ENCODE results near the gene OGFRL1. TPM values are rescaled to one million over a fixed set of nuclear protein-coding genes. Genes with fewer than 3 reads are reported as not detected.

Gene OGFRL1
- total RNA-seq, 1 experiment from 2014 or later, result 10.3 TPM

DNA sequence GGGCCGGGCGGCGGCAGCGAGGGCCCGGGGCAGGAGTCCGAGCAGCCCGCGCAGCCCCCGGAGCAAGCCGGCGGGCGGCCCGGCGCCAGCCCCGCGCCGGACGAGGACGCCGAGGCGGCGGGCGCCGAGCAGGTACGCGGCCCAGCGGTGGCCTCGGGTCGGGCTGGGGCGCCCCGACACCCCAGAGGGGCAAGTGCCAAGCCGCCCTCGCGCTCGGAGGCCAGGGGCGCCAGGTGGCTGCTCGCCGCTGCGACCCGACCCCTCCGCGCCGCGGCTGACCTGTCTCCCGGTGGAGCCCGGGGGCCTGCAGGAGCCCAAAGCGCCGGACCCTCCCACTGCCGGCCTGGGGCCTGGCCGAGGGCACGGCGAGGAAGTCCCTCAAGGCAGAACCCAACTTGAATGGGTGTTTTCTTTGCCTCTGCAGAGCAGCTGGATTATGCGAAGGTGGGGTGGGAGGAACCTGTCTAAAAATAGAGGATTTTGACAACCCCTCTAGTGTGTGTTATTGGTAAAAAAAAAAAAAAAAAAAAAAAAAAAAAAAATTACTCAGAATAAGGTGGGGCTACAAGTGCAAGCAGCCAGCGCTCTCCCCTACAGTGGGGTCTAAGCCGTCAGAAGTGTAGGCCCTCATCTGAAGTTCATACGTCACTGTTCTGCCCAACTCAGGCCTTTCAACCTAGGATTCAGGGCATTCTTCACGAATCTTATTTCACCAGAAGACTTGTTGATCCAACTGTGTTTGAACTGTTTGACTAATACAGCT lies 609 bp downstream of the OGFRL1 start:
- intact Hi-C loops (cut with micrococcal nuclease), result no loop called here
- Histone ChIP-seq H3K27me3 (ENCODE audit: insufficient read depth, low read length) (no peaks in the 10 kb centered on the region), H3K9ac (ENCODE audit: low read length) (peak overlapping the region; percentile 69), H3K4me1 (ENCODE audit: control insufficient read depth in 1 of 2, insufficient read depth in 2 of 2, low read length in 2 of 2) (peaks cover 13 to 29% of the 10 kb centered on the region in 2 experiments; a peak in 3 of 4 replicates), H3K4me2 (ENCODE audit: low read length) (peak overlapping the region; percentile 91), H4K20me1 (ENCODE audit: insufficient read depth) (no peaks in the 10 kb centered on the region), H3K79me2 (ENCODE audit: insufficient read depth, low read length) (peaks cover 3% of the 10 kb centered on the region; the same call in 1 of the 2 replicates), H3K36me3 (ENCODE audit: control insufficient read depth in 1 of 2, insufficient read depth in 2 of 2, low read length in 2 of 2) (no peaks in the 10 kb centered on the region), H3K27ac (ENCODE audit: low read depth, low read length) (peak overlapping the region; percentile 76; the same call in 1 of the 2 replicates), H2AFZ (ENCODE audit: low read depth, low read length, poor library complexity, severe bottlenecking) (no peak overlapping the region), H3K9me2 (ENCODE audit: insufficient read depth) (no peaks in the 10 kb centered on the region), H3K4me3 (replicated peaks in 1 of 2; ENCODE audit: low read depth in 1 of 2, low read length in 2 of 2) (peak overlapping the region; percentile 65 to 75), H3K9me3 (ENCODE audit: control insufficient read depth in 1 of 2, insufficient read depth in 1 of 2, low read depth in 1 of 2, low read length in 2 of 2) (no peaks in the 10 kb centered on the region)
- ChIA-PET RAD21 (ENCODE audit: low non-redundant PET in 1 of 2, low total read pairs in 2 of 2, uncharacterized antibody in 2 of 2, unreplicated experiment in 2 of 2) (no interaction called here), POLR2A (no interaction called here), CTCF (no interaction called here)
- TF ChIP-seq EZH2phosphoT487 (IDR thresholded peaks at IDR 0.05; ENCODE audit: borderline replicate concordance), result no peak
- TF ChIP-seq ZFX (IDR thresholded peaks at IDR 0.05), result peak; percentile 94
- TF ChIP-seq SRF (IDR thresholded peaks at IDR 0.05; ENCODE audit: low read depth), result no peak
- TF ChIP-seq, protein P1, sequence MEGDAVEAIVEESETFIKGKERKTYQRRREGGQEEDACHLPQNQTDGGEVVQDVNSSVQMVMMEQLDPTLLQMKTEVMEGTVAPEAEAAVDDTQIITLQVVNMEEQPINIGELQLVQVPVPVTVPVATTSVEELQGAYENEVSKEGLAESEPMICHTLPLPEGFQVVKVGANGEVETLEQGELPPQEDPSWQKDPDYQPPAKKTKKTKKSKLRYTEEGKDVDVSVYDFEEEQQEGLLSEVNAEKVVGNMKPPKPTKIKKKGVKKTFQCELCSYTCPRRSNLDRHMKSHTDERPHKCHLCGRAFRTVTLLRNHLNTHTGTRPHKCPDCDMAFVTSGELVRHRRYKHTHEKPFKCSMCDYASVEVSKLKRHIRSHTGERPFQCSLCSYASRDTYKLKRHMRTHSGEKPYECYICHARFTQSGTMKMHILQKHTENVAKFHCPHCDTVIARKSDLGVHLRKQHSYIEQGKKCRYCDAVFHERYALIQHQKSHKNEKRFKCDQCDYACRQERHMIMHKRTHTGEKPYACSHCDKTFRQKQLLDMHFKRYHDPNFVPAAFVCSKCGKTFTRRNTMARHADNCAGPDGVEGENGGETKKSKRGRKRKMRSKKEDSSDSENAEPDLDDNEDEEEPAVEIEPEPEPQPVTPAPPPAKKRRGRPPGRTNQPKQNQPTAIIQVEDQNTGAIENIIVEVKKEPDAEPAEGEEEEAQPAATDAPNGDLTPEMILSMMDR (IDR thresholded peaks at IDR 0.05 in 2 of 3, conservative IDR thresholded peaks at IDR 0.05 in 1 of 3; ENCODE audit: borderline replicate concordance in 1 of 3, insufficient read depth in 1 of 3, low read depth in 2 of 3, low read length in 2 of 3), result no peak
- TF ChIP-seq ZNF274 (IDR thresholded peaks at IDR 0.05; ENCODE audit: low read depth, low read length), result no peak
- DNase-seq (ENCODE audit: low read depth, low spot score) (no peak), ATAC-seq (peak; percentile 44)
- no TSS peak for BruUV-seq (replicated peaks)

DNA sequence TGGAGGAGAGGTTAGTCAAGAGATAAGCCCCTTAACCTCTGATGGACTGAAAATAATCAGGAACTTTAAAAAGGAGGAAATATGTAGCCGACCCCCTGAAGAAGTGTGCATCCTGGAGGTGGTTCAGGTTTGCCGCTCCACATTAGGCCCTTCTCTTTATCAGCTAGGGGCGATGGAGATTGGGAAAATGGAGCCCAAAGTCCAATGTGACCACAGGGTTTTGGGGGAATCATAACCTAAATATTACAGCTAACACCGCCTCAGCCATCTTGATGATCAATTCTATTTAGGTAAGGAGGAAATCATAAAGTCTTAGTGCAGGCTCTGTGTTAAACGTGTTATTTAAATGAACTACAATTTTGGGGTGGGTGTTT lies 1.2 kb downstream of the OGFRL1 start:
- CTCF ChIA-PET, result no interaction called here
- no peak for ATAC-seq
- intact Hi-C loops (cut with micrococcal nuclease), result no loop called here
- Histone ChIP-seq H3K9me2 (ENCODE audit: insufficient read depth) (no peaks in the 10 kb centered on the region), H3K9me3 (ENCODE audit: control insufficient read depth in 1 of 2, insufficient read depth in 1 of 2, low read depth in 1 of 2, low read length in 2 of 2) (no peaks in the 10 kb centered on the region), H3K36me3 (ENCODE audit: control insufficient read depth in 1 of 2, insufficient read depth in 2 of 2, low read length in 2 of 2) (no peaks in the 10 kb centered on the region), H3K4me2 (ENCODE audit: low read length) (peak overlapping the region; percentile 91), H3K4me3 (replicated peaks in 1 of 2; ENCODE audit: low read depth in 1 of 2, low read length in 2 of 2) (peak overlapping the region; percentile 65 to 75), H2AFZ (ENCODE audit: low read depth, low read length, poor library complexity, severe bottlenecking) (no peak overlapping the region), H3K27me3 (ENCODE audit: insufficient read depth, low read length) (no peaks in the 10 kb centered on the region), H3K4me1 (ENCODE audit: control insufficient read depth in 1 of 2, insufficient read depth in 2 of 2, low read length in 2 of 2) (peaks cover 13 to 33% of the 10 kb centered on the region in 2 experiments; a peak in 3 of 4 replicates), H3K79me2 (ENCODE audit: insufficient read depth, low read length) (peaks cover 3% of the 10 kb centered on the region; the same call in 1 of the 2 replicates), H4K20me1 (ENCODE audit: insufficient read depth) (no peaks in the 10 kb centered on the region), H3K27ac (ENCODE audit: low read depth, low read length) (no peak overlapping the region), H3K9ac (ENCODE audit: low read length) (peak overlapping the region; percentile 69)
- RAD21 ChIA-PET (ENCODE audit: low non-redundant PET in 1 of 2, low total read pairs in 2 of 2, uncharacterized antibody in 2 of 2, unreplicated experiment in 2 of 2), result no interaction called here
- DNase-seq (ENCODE audit: low read depth, low spot score), result no peak
- TSS peak; percentile 49 for BruUV-seq (replicated peaks)
- POLR2A ChIA-PET, result no interaction called here
- no peak for TF ChIP-seq POLR2AphosphoS5 (IDR thresholded peaks at IDR 0.05; ENCODE audit: low read depth, low read length)
- no peak for TF ChIP-seq JUND (IDR thresholded peaks at IDR 0.05)
- TF ChIP-seq TCF7L2 (IDR thresholded peaks at IDR 0.05; ENCODE audit: borderline replicate concordance, extremely low read depth, insufficient read depth, insufficient read length), result no peak
- no peak for TF ChIP-seq ZFX (IDR thresholded peaks at IDR 0.05)
- no peak for TF ChIP-seq CBX3 (IDR thresholded peaks at IDR 0.05; ENCODE audit: low read depth)
- TF ChIP-seq, protein P2, sequence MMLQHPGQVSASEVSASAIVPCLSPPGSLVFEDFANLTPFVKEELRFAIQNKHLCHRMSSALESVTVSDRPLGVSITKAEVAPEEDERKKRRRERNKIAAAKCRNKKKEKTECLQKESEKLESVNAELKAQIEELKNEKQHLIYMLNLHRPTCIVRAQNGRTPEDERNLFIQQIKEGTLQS (IDR thresholded peaks at IDR 0.05), result no peak
- TF ChIP-seq ELF1 (IDR thresholded peaks at IDR 0.05; ENCODE audit: borderline replicate concordance, low read depth), result no peak
- TF ChIP-seq FOSL1 (IDR thresholded peaks at IDR 0.05; ENCODE audit: low read depth), result no peak
- no peak for TF ChIP-seq EZH2phosphoT487 (IDR thresholded peaks at IDR 0.05; ENCODE audit: borderline replicate concordance)
- TF ChIP-seq, protein P3, sequence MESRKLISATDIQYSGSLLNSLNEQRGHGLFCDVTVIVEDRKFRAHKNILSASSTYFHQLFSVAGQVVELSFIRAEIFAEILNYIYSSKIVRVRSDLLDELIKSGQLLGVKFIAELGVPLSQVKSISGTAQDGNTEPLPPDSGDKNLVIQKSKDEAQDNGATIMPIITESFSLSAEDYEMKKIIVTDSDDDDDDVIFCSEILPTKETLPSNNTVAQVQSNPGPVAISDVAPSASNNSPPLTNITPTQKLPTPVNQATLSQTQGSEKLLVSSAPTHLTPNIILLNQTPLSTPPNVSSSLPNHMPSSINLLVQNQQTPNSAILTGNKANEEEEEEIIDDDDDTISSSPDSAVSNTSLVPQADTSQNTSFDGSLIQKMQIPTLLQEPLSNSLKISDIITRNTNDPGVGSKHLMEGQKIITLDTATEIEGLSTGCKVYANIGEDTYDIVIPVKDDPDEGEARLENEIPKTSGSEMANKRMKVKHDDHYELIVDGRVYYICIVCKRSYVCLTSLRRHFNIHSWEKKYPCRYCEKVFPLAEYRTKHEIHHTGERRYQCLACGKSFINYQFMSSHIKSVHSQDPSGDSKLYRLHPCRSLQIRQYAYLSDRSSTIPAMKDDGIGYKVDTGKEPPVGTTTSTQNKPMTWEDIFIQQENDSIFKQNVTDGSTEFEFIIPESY (IDR thresholded peaks at IDR 0.05; ENCODE audit: extremely low read depth, insufficient replicate concordance, low read length), result no peak
- no peak for TF ChIP-seq SP1 (IDR thresholded peaks at IDR 0.05; ENCODE audit: low read depth)
- TF ChIP-seq, protein P4, sequence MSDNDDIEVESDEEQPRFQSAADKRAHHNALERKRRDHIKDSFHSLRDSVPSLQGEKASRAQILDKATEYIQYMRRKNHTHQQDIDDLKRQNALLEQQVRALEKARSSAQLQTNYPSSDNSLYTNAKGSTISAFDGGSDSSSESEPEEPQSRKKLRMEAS (IDR thresholded peaks at IDR 0.05), result no peak
- TF ChIP-seq RAD21 (IDR thresholded peaks at IDR 0.05; ENCODE audit: low read depth), result no peak

Data from HCT116 (cell line).